Endothelial cell of umbilical vein (primary cell): ENCODE results near the gene ANKZF1. TPM values are rescaled to one million over a fixed set of nuclear protein-coding genes. Genes with fewer than 3 reads are reported as not detected.

Experiments used
- BruUV-seq: library from RNA; stranded (reverse); fragments of 400-500 nt; replicated peaks from 2 replicates; lab custom pipeline; 2021; lab: Mats Ljungman, UMichigan
- CTCF ChIA-PET: fragments of 300-600, 350-600 bp; sonication (Branson Sonifier 250); formaldehyde crosslinking; loops from one replicate; lab custom pipeline; 2021; ENCODE audit warnings: antibody characterized with exemption, inconsistent platforms; lab: Charles Lee
- POLR2A ChIA-PET: fragments of 300-600, 350-600 bp; sonication (Branson Sonifier 250); formaldehyde crosslinking; loops from one replicate; lab custom pipeline; 2021; ENCODE audit warnings: antibody characterized with exemption, inconsistent platforms; lab: Charles Lee
- DNase-seq: peaks from one replicate; pipeline ENCODE4 v3.0.0-alpha.2; 2011; ENCODE audit warnings: low read depth, low spot score
- FAIRE-seq: peaks from 2 replicates; lab custom pipeline; 2011; peaks lifted over from hg19 to GRCh38; lab: Jason Lieb, UNC
- H2AFZ ChIP-seq: 2 replicates; pipeline ENCODE4 v1.6.0; 2012; ENCODE audit warnings: low read depth, low read length, control low read depth, inconsistent platforms
- H3K27ac ChIP-seq: 2 replicates; pipeline ENCODE4 v1.5.1; 2011; ENCODE audit warnings: low read depth, mild to moderate bottlenecking, control low read depth, low read length, moderate library complexity; ENCODE audit not compliant: insufficient read depth
- H3K27me3 ChIP-seq, 2 experiments: 2 replicates each; pipeline versions ENCODE4 v1.6.0 to v1.6.1; 2011; ENCODE audit warnings: low read length in 2 of 2, mixed read lengths in 1 of 2; ENCODE audit not compliant: control insufficient read depth in 2 of 2, insufficient read depth in 2 of 2
- H3K36me3 ChIP-seq, 2 experiments: 2 replicates in 1 of 2; 3 replicates in 1 of 2; pipeline ENCODE4 v1.5.1; 2011; ENCODE audit warnings: low read length in 2 of 2, mild to moderate bottlenecking in 1 of 2, moderate library complexity in 1 of 2; ENCODE audit not compliant: control insufficient read depth in 2 of 2, insufficient read depth in 2 of 2; ENCODE audit errors: extremely low read depth in 1 of 2
- H3K4me1 ChIP-seq: 3 replicates; pipeline ENCODE4 v1.5.1; 2011; ENCODE audit warnings: mild to moderate bottlenecking, low read length; ENCODE audit not compliant: control insufficient read depth, insufficient read depth; ENCODE audit errors: extremely low read depth
- H3K4me2 ChIP-seq: 2 replicates; pipeline ENCODE4 v1.6.1; 2011; ENCODE audit warnings: low read length, control low read depth, mixed read lengths; ENCODE audit not compliant: insufficient read depth
- H3K4me3 ChIP-seq, 3 experiments: fragments of 200-600 bp in 1 of 3; sonication (generic), shearing (Covaris generic) in 1 of 3; replicated peaks in 1 of 3; 2 replicates each; pipeline ENCODE4 v1.5.1; 2011 to 2016; ENCODE audit warnings: control low read depth in 3 of 3, low read length in 3 of 3, mild to moderate bottlenecking in 2 of 3, inconsistent platforms in 1 of 3, low read depth in 1 of 3, moderate library complexity in 1 of 3; ENCODE audit not compliant: insufficient read depth in 1 of 3
- H3K79me2 ChIP-seq: 2 replicates; pipeline ENCODE4 v1.6.0; 2012; ENCODE audit warnings: low read length, inconsistent platforms; ENCODE audit not compliant: control insufficient read depth, insufficient read depth
- H3K9ac ChIP-seq: replicated peaks from 2 replicates; pipeline ENCODE3; 2011; ENCODE audit warnings: low read length, control low read depth; ENCODE audit not compliant: insufficient read depth; ENCODE audit errors: extremely low read depth
- H3K9me1 ChIP-seq: replicated peaks from 3 replicates; pipeline ENCODE4 v1.6.0; 2011; ENCODE audit warnings: mild to moderate bottlenecking, low read length; ENCODE audit not compliant: control insufficient read depth, insufficient read depth; ENCODE audit errors: extremely low read depth
- H3K9me3 ChIP-seq: replicated peaks from 2 replicates; pipeline ENCODE4 v1.5.1; 2012; ENCODE audit warnings: low read length, inconsistent platforms; ENCODE audit not compliant: control insufficient read depth, insufficient read depth
- H4K20me1 ChIP-seq: replicated peaks from 2 replicates; pipeline ENCODE3; 2011; ENCODE audit warnings: mild to moderate bottlenecking, low read length; ENCODE audit not compliant: control insufficient read depth, insufficient read depth; ENCODE audit errors: extremely low read depth
- CTCF ChIP-seq, 2 donors: IDR thresholded peaks; 1 replicate in 1 of 2; 2 replicates in 1 of 2; pipeline ENCODE4 v1.5.1; 2011; ENCODE audit warnings: low read length in 2 of 2, mild to moderate bottlenecking in 2 of 2, moderate library complexity in 2 of 2, control low read depth in 1 of 2, inconsistent platforms in 1 of 2, low read depth in 1 of 2; ENCODE audit not compliant: insufficient read depth in 1 of 2; ENCODE audit errors: extremely low read depth in 1 of 2
- EZH2 ChIP-seq: IDR thresholded peaks from 2 replicates; pipeline ENCODE4 v1.6.1; 2012; ENCODE audit warnings: borderline replicate concordance, low read depth, mild to moderate bottlenecking, moderate library complexity, low read length, inconsistent platforms; ENCODE audit not compliant: severe bottlenecking
- FOS ChIP-seq: IDR thresholded peaks from 2 replicates; pipeline ENCODE4 v1.6.1; 2011; ENCODE audit warnings: mild to moderate bottlenecking, low read length, moderate library complexity, borderline replicate concordance; ENCODE audit not compliant: insufficient read depth
- GATA2 ChIP-seq: IDR thresholded peaks from 2 replicates; pipeline ENCODE4 v1.7.0; 2011; ENCODE audit warnings: low read depth, mild to moderate bottlenecking, moderate library complexity, mixed read lengths, low read length; ENCODE audit not compliant: insufficient read length, insufficient read depth
- JUN ChIP-seq: IDR thresholded peaks from 2 replicates; pipeline ENCODE4 v1.6.1; 2011; ENCODE audit warnings: borderline replicate concordance, low read depth; ENCODE audit not compliant: insufficient read length, insufficient read depth
- MYC ChIP-seq: IDR thresholded peaks from one replicate; pipeline ENCODE4 v1.6.1; 2011; ENCODE audit warnings: mild to moderate bottlenecking, low read depth, low read length
- POLR2A ChIP-seq: IDR thresholded peaks from 2 replicates; pipeline ENCODE4 v1.6.1; 2012; ENCODE audit warnings: low read depth, mild to moderate bottlenecking, control low read depth, low read length
- POLR2AphosphoS5 ChIP-seq: IDR thresholded peaks from 2 replicates; pipeline ENCODE4 v1.6.1; 2012; ENCODE audit warnings: low read depth, mild to moderate bottlenecking, control low read depth, low read length, moderate library complexity; ENCODE audit not compliant: insufficient read depth
- dilution Hi-C: fragments of 300-500 bp; cut with MboI; formaldehyde crosslinking; loops from one replicate; pipeline ENCODE4 v1.15.0; 2019; ENCODE audit warnings: low sequenced_read_pairs; ENCODE audit not compliant: extremely low pct_ligation_motif_present
- intact Hi-C: fragments of 100-400 bp; cut with micrococcal nuclease; formaldehyde crosslinking; loops from one replicate; pipeline ENCODE4 v1.10.0; 2022
- polyA plus RNA-seq, 4 experiments: library from polyadenylated mRNA; depleted of rRNA in 3 of 4; stranded (reverse) in 3 of 4; unstranded in 1 of 4; fragments of >200 nt; gene quantifications; 2 replicates each; pipeline versions ENCODE4 v1.2.1 to v1.2.3, GENCODE V29; 2011 to 2012; ENCODE audit warnings: missing spikeins in 1 of 4
- total RNA-seq: library from RNA; stranded (reverse); gene quantifications from 2 replicates; pipeline ENCODE4 v1.2.3, GENCODE V29; 2021
- TF ChIP-seq, protein P1 (sequence below): IDR thresholded peaks from 2 replicates; pipeline ENCODE4 v1.6.1; 2011; ENCODE audit not compliant: insufficient read depth, insufficient read length

ANKZF1 gene
- total and polyA plus RNA-seq, 2 donors (not counting 3 experiments of a cell fraction or from before 2014, with no cell fraction given): 26.5 to 36.2 TPM

DNA sequence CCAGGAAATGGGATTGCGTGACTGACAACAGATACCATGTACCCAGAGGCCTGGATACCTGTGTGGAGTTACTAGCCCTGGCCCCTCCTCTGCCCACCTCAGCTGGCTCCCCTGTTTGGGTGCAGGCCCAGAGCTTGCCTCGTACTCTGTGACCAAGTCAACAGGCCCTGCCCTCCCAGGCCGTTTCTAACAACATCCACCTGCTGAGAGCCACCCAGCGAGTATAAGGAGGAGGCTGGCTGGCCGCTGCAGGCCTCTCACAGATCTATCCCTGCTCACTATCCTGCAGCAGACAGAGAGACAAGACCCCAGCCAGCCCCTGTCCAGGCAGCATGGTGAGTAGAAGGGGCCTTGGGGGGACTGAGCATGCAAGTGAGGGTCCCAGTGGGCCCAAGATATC is 36.6 kb downstream of the ANKZF1 start:
- no peaks in the 10 kb centered on the region for H3K79me2 ChIP-seq
- H3K9ac ChIP-seq: no peak overlapping the region
- intact Hi-C loops (no loop called here), dilution Hi-C loops (no loop called here)
- no peak overlapping the region for H3K4me2 ChIP-seq
- FAIRE-seq: no peak
- H3K4me1 ChIP-seq: no peaks in the 10 kb centered on the region
- DNase-seq: no peak
- TF ChIP-seq, protein P1, sequence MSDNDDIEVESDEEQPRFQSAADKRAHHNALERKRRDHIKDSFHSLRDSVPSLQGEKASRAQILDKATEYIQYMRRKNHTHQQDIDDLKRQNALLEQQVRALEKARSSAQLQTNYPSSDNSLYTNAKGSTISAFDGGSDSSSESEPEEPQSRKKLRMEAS: no peak
- no peak for TF ChIP-seq CTCF (IDR thresholded peaks at IDR 0.05; ENCODE audit: extremely low read depth in 1 of 2, insufficient read depth in 1 of 2, low read depth in 1 of 2, low read length in 2 of 2)
- no peak for TF ChIP-seq EZH2
- no peak for TF ChIP-seq POLR2A
- TF ChIP-seq POLR2AphosphoS5: no peak
- no peak for TF ChIP-seq MYC
- TF ChIP-seq GATA2: no peak
- no peak for TF ChIP-seq FOS
- TF ChIP-seq JUN: no peak
- no peak overlapping the region for H3K27ac ChIP-seq
- H3K9me1 ChIP-seq: no peaks in the 10 kb centered on the region
- H3K36me3 ChIP-seq: no peaks in the 10 kb centered on the region
- no peaks in the 10 kb centered on the region for H3K9me3 ChIP-seq
- ChIA-PET CTCF (interaction anchor here (1.5 to 2.8 kb wide), 2 partner anchors 12 to 29 kb away, joined by 5 to 8 read pairs; no protein-coding TSS in a partner anchor), POLR2A (no interaction called here)
- no peak overlapping the region for H2AFZ ChIP-seq
- BruUV-seq: no TSS peak
- peaks cover 13 to 14% of the 10 kb centered on the region in 2 experiments for H3K27me3 ChIP-seq
- H3K4me3 ChIP-seq: no peak overlapping the region
- H4K20me1 ChIP-seq: no peaks in the 10 kb centered on the region
